ENCODE data around the gene VSIG10L2. TPM values are rescaled to one million over a fixed set of nuclear protein-coding genes. Genes with fewer than 3 reads are reported as not detected.

Gene VSIG10L2
- total RNA-seq, 1 experiment from 2014 or later = not detected

DNA sequence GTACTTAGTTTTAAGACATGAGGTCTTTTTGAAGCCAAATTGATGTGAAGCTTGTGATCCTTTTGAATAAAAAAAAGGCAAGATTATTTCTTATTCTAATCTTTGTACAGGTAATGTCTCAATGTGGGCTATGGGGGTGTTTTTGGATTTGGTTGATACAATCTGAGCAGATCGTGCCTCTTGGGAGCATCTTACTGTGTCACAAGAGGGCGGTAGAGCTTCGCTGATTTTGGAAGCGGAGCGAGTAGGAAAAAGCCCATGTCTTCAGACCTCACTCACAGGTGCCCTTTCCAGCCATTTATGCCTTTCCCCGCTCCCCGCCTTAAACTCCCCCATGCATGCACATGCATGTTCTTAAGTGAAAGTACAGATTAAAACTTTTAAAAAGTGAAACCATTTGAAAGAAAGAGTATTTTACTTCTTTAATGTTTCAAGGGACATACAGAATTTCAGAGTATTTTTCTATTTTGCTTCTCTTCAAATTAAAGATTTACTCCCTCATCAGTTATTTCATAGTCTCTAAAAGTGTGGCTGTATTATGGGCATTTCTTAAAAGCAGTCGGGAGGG lies 22.7 kb upstream of the VSIG10L2 start:
- H3F3A ChIP-seq (ENCODE audit: insufficient read depth, low read depth) = no peaks in the 10 kb centered on the region
- intact Hi-C loops (cut with micrococcal nuclease; ENCODE audit: unreplicated experiment) = loop anchor here (1.0 to 10.0 kb wide), 4 partner anchors 138 to 382 kb away; partner anchors contain the start of genes DCPS, FOXRED1 and SRPRA
- TF ChIP-seq EZH2 (IDR thresholded peaks at IDR 0.05; ENCODE audit: low read depth) (no peak), CTCF (conservative IDR thresholded peaks at IDR 0.05) (peak; percentile 84)
- no peak overlapping the region for H3K27ac ChIP-seq
- no peaks in the 10 kb centered on the region for H3K79me2 ChIP-seq (ENCODE audit: low read depth)
- no TSS peak for BruUV-seq (replicated peaks)
- no peaks in the 10 kb centered on the region for H3K9me3 ChIP-seq (ENCODE audit: insufficient read depth, low read depth)
- H4K20me1 ChIP-seq (ENCODE audit: insufficient read depth) = no peaks in the 10 kb centered on the region
- no peak overlapping the region for H3K4me3 ChIP-seq
- H3K4me1 ChIP-seq (replicated peaks; ENCODE audit: insufficient read depth) = no peaks in the 10 kb centered on the region
- H2AFZ ChIP-seq = no peak overlapping the region
- H3K9me2 ChIP-seq (ENCODE audit: insufficient read depth) = no peaks in the 10 kb centered on the region
- ChIA-PET CTCF (interaction anchor here (0.7 to 1.0 kb wide), 2 partner anchors 247 to 271 kb away, joined by 3 to 4 read pairs; no protein-coding TSS in a partner anchor), POLR2A (ENCODE audit: unreplicated experiment) (no interaction called here)
- peak; percentile 60 to 61 for DNase-seq
- no peak overlapping the region for H3K4me2 ChIP-seq
- peaks cover 21% of the 10 kb centered on the region for H3K27me3 ChIP-seq (ENCODE audit: insufficient read depth, low read depth)
- H3K36me3 ChIP-seq (ENCODE audit: low read depth) = no peaks in the 10 kb centered on the region

- CTCF ChIA-PET = interaction anchor here (0.7 to 1.0 kb wide), 2 partner anchors 247 to 270 kb away, joined by 3 to 4 read pairs; no protein-coding TSS in a partner anchor
- BruUV-seq (replicated peaks) = no TSS peak
- intact Hi-C loops (cut with micrococcal nuclease; ENCODE audit: unreplicated experiment) = loop anchor here (1.0 to 10.0 kb wide), 4 partner anchors 138 to 381 kb away; partner anchors contain the start of genes DCPS, FOXRED1 and SRPRA
Observed at GRCh38 chr11:125923633-125924032, 22.2 kb upstream of the VSIG10L2 start.

GRCh38 chr11:125924384-125925007 lies 21.3 kb upstream of the VSIG10L2 start:
- no peak overlapping the region for H2AFZ ChIP-seq
- H3F3A ChIP-seq (ENCODE audit: insufficient read depth, low read depth) = no peaks in the 10 kb centered on the region
- H3K27me3 ChIP-seq (ENCODE audit: insufficient read depth, low read depth) = peaks cover 9% of the 10 kb centered on the region
- H3K4me2 ChIP-seq = no peak overlapping the region
- H3K4me1 ChIP-seq (replicated peaks; ENCODE audit: insufficient read depth) = no peaks in the 10 kb centered on the region
- H3K4me3 ChIP-seq = no peak overlapping the region
- TF ChIP-seq EZH2 (IDR thresholded peaks at IDR 0.05; ENCODE audit: low read depth) (no peak), CTCF (conservative IDR thresholded peaks at IDR 0.05) (no peak)
- no peaks in the 10 kb centered on the region for H3K79me2 ChIP-seq (ENCODE audit: low read depth)
- no peaks in the 10 kb centered on the region for H4K20me1 ChIP-seq (ENCODE audit: insufficient read depth)
- CTCF ChIA-PET = interaction anchor here (0.5 kb wide), 1 partner anchor 138 kb away, joined by 4 read pairs; the partner anchor contains the start of gene CDON
- H3K27ac ChIP-seq = no peak overlapping the region
- no TSS peak for BruUV-seq (replicated peaks)
- H3K9me2 ChIP-seq (ENCODE audit: insufficient read depth) = no peaks in the 10 kb centered on the region
- DNase-seq = no peak
- intact Hi-C loops (cut with micrococcal nuclease; ENCODE audit: unreplicated experiment) = loop anchor here (10.0 kb wide), 2 partner anchors 340 to 380 kb away; partner anchors contain the start of genes DCPS, FOXRED1 and SRPRA
- POLR2A ChIA-PET (ENCODE audit: unreplicated experiment) = no interaction called here
- H3K36me3 ChIP-seq (ENCODE audit: low read depth) = no peaks in the 10 kb centered on the region
- no peaks in the 10 kb centered on the region for H3K9me3 ChIP-seq (ENCODE audit: insufficient read depth, low read depth)

More at GRCh38 chr11:125923633-125924032, 22.2 kb upstream of the VSIG10L2 start:
- TF ChIP-seq EZH2 (IDR thresholded peaks at IDR 0.05; ENCODE audit: low read depth) = no peak
- TF ChIP-seq CTCF (conservative IDR thresholded peaks at IDR 0.05) = no peak
- Histone ChIP-seq H4K20me1 (ENCODE audit: insufficient read depth) (no peaks in the 10 kb centered on the region), H3K79me2 (ENCODE audit: low read depth) (no peaks in the 10 kb centered on the region), H3K27me3 (ENCODE audit: insufficient read depth, low read depth) (peaks cover 17% of the 10 kb centered on the region), H3K4me1 (replicated peaks; ENCODE audit: insufficient read depth) (no peaks in the 10 kb centered on the region), H3K4me3 (no peak overlapping the region), H3F3A (ENCODE audit: insufficient read depth, low read depth) (no peaks in the 10 kb centered on the region), H3K9me3 (ENCODE audit: insufficient read depth, low read depth) (no peaks in the 10 kb centered on the region), H3K9me2 (ENCODE audit: insufficient read depth) (no peaks in the 10 kb centered on the region), H3K4me2 (no peak overlapping the region), H2AFZ (no peak overlapping the region), H3K27ac (no peak overlapping the region), H3K36me3 (ENCODE audit: low read depth) (no peaks in the 10 kb centered on the region)
- POLR2A ChIA-PET (ENCODE audit: unreplicated experiment) = no interaction called here
- no peak for DNase-seq
